ENCODE results near the gene SLC25A52. TPM values are rescaled to one million over a fixed set of nuclear protein-coding genes. Genes with fewer than 3 reads are reported as not detected.
A peak's percentile ranks its signal among the peaks of the same experiment; 100 is the strongest.
"Not testable (repeated sequence)": the region's sequence is repeated elsewhere in the genome, so short reads cannot be mapped to it uniquely, and the experiment has no call there.

Gene SLC25A52
- total RNA-seq, 5 donors from 2014 or later (not counting 1 experiment from before 2014, with no cell fraction given) = not detected

- POLR2A ChIA-PET = no interaction called here
- DNase-seq = no peak
- WGBS (ENCODE audit: insufficient coverage) = 86% methylated on average over 8 of the region's 15 CpGs
- Histone ChIP-seq H3K9me3 (no peaks in the 10 kb centered on the region), H3K4me3 (ENCODE audit: control insufficient read depth in 1 of 2, extremely low read depth in 1 of 2, low read length in 1 of 2) (no peak overlapping the region), H3K4me1 (ENCODE audit: control insufficient read depth in 1 of 2, extremely low read depth in 1 of 2, insufficient read depth in 2 of 2, low read length in 2 of 2) (no peaks in the 10 kb centered on the region), H3K27ac (ENCODE audit: low read length) (no peak overlapping the region), H3K36me3 (ENCODE audit: control insufficient read depth in 2 of 2, extremely low read depth in 1 of 2, insufficient read depth in 1 of 2, low read length in 1 of 2) (no peaks in the 10 kb centered on the region), H3K27me3 (replicated peaks in 1 of 2; ENCODE audit: control insufficient read depth in 2 of 2, extremely low read depth in 1 of 2, insufficient read depth in 2 of 2, low read length in 1 of 2) (peaks cover 0 to 2% of the 10 kb centered on the region in 2 experiments)
- Mint-ChIP-seq H3K27ac (no peak overlapping the region), H3K9me3 (no peaks in the 10 kb centered on the region), H3K36me3 (no peaks in the 10 kb centered on the region), H3K27me3 (peaks cover 0 to 2% of the 10 kb centered on the region in 2 donors), H3K4me3 (no peak overlapping the region), H3K4me1 (no peaks in the 10 kb centered on the region)
- CTCF ChIA-PET = no interaction called here
- no peak for ATAC-seq (replicated peaks in 1 of 4)
Measured at GRCh38 chr18:31744321-31745067, 16.2 kb downstream of the SLC25A52 start.

- H3K36me3 Mint-ChIP-seq; H3K4me1 Mint-ChIP-seq; CTCF ChIA-PET; ATAC-seq (replicated peaks in 1 of 4); H3K27ac ChIP-seq (ENCODE audit: low read length); H3K4me3 Mint-ChIP-seq; POLR2A ChIA-PET; H3K4me1 ChIP-seq (ENCODE audit: control insufficient read depth in 1 of 2, extremely low read depth in 1 of 2, insufficient read depth in 2 of 2, low read length in 2 of 2); H3K9me3 Mint-ChIP-seq; H3K27me3 ChIP-seq (replicated peaks in 1 of 2; ENCODE audit: control insufficient read depth in 2 of 2, extremely low read depth in 1 of 2, insufficient read depth in 2 of 2, low read length in 1 of 2); H3K9me3 ChIP-seq; DNase-seq; H3K4me3 ChIP-seq (ENCODE audit: control insufficient read depth in 1 of 2, extremely low read depth in 1 of 2, low read length in 1 of 2); H3K27me3 Mint-ChIP-seq; H3K36me3 ChIP-seq (ENCODE audit: control insufficient read depth in 2 of 2, extremely low read depth in 1 of 2, insufficient read depth in 1 of 2, low read length in 1 of 2); H3K27ac Mint-ChIP-seq: not testable (repeated sequence)
- no CpG with 5 or more reads among the region's 5 CpGs for WGBS (ENCODE audit: insufficient coverage)
Measured at GRCh38 chr18:31743600-31743999, 17.1 kb downstream of the SLC25A52 start.

GRCh38 chr18:31741097-31741735 lies 19.5 kb downstream of the SLC25A52 start:
- H3K9me3 Mint-ChIP-seq = peaks cover 0 to 7% (median 7%) of the 10 kb centered on the region in 3 donors
- Histone ChIP-seq H3K27ac (ENCODE audit: low read length) (no peak overlapping the region), H3K9me3 (no peaks in the 10 kb centered on the region), H3K4me1 (ENCODE audit: control insufficient read depth in 1 of 2, extremely low read depth in 1 of 2, insufficient read depth in 2 of 2, low read length in 2 of 2) (no peaks in the 10 kb centered on the region), H3K4me3 (ENCODE audit: control insufficient read depth in 1 of 2, extremely low read depth in 1 of 2, low read length in 1 of 2) (no peak overlapping the region), H3K27me3 (replicated peaks in 1 of 2; ENCODE audit: control insufficient read depth in 2 of 2, extremely low read depth in 1 of 2, insufficient read depth in 2 of 2, low read length in 1 of 2) (peaks cover 0 to 2% of the 10 kb centered on the region in 2 experiments), H3K36me3 (ENCODE audit: control insufficient read depth in 2 of 2, extremely low read depth in 1 of 2, insufficient read depth in 1 of 2, low read length in 1 of 2) (no peaks in the 10 kb centered on the region)
- ATAC-seq (replicated peaks in 1 of 4) (peak in 2 of 4 experiments; percentile 26 to 45), DNase-seq (peak in 29 of 35 experiments; percentile 11 to 68 (median 34))
- H3K4me3 Mint-ChIP-seq = no peak overlapping the region
- H3K4me1 Mint-ChIP-seq = no peaks in the 10 kb centered on the region
- ChIA-PET POLR2A (no interaction called here), CTCF (interaction anchor here (0.5 to 1.1 kb wide), 8 partner anchors 8 to 254 kb away, joined by 3 to 6 read pairs (median 4); no protein-coding TSS in a partner anchor)
- WGBS (ENCODE audit: insufficient coverage) = no CpG with 5 or more reads among the region's 4 CpGs
- H3K27me3 Mint-ChIP-seq = peaks cover 0 to 1% of the 10 kb centered on the region in 2 donors
- H3K27ac Mint-ChIP-seq = no peak overlapping the region
- H3K36me3 Mint-ChIP-seq = no peaks in the 10 kb centered on the region

GRCh38 chr18:31740180-31740579 lies 20.5 kb downstream of the SLC25A52 start:
- no peaks in the 10 kb centered on the region for H3K27me3 ChIP-seq (replicated peaks in 1 of 2; ENCODE audit: control insufficient read depth in 2 of 2, extremely low read depth in 1 of 2, insufficient read depth in 2 of 2, low read length in 1 of 2)
- ChIA-PET CTCF (no interaction called here), POLR2A (no interaction called here)
- Mint-ChIP-seq H3K4me1 (no peaks in the 10 kb centered on the region), H3K9me3 (peaks cover 0 to 7% (median 7%) of the 10 kb centered on the region in 3 donors), H3K27me3 (peaks cover 0 to 1% of the 10 kb centered on the region in 2 donors), H3K27ac (no peak overlapping the region), H3K4me3 (no peak overlapping the region), H3K36me3 (no peaks in the 10 kb centered on the region)
- H3K4me1 ChIP-seq (ENCODE audit: control insufficient read depth in 1 of 2, extremely low read depth in 1 of 2, insufficient read depth in 2 of 2, low read length in 2 of 2) = no peaks in the 10 kb centered on the region
- H3K4me3 ChIP-seq (ENCODE audit: control insufficient read depth in 1 of 2, extremely low read depth in 1 of 2, low read length in 1 of 2) = no peak overlapping the region
- H3K36me3 ChIP-seq (ENCODE audit: control insufficient read depth in 2 of 2, extremely low read depth in 1 of 2, insufficient read depth in 1 of 2, low read length in 1 of 2) = no peaks in the 10 kb centered on the region
- DNase-seq (no peak), ATAC-seq (replicated peaks in 1 of 4) (no peak)
- no peak overlapping the region for H3K27ac ChIP-seq (ENCODE audit: low read length)
- WGBS (ENCODE audit: insufficient coverage) = 85% methylated on average over 7 of the region's 9 CpGs
- H3K9me3 ChIP-seq = no peaks in the 10 kb centered on the region

- no CpG with 5 or more reads among the region's 3 CpGs for WGBS (ENCODE audit: insufficient coverage)
- H3K9me3 Mint-ChIP-seq = peaks cover 0 to 7% (median 7%) of the 10 kb centered on the region in 3 donors
- ChIA-PET CTCF (no interaction called here), POLR2A (no interaction called here)
- ATAC-seq (replicated peaks in 1 of 4) (no peak), DNase-seq (no peak)
- no peaks in the 10 kb centered on the region for H3K36me3 Mint-ChIP-seq
- Histone ChIP-seq H3K4me3 (ENCODE audit: control insufficient read depth in 1 of 2, extremely low read depth in 1 of 2, low read length in 1 of 2) (no peak overlapping the region), H3K4me1 (ENCODE audit: control insufficient read depth in 1 of 2, extremely low read depth in 1 of 2, insufficient read depth in 2 of 2, low read length in 2 of 2) (no peaks in the 10 kb centered on the region), H3K27me3 (replicated peaks in 1 of 2; ENCODE audit: control insufficient read depth in 2 of 2, extremely low read depth in 1 of 2, insufficient read depth in 2 of 2, low read length in 1 of 2) (no peaks in the 10 kb centered on the region), H3K36me3 (ENCODE audit: control insufficient read depth in 2 of 2, extremely low read depth in 1 of 2, insufficient read depth in 1 of 2, low read length in 1 of 2) (no peaks in the 10 kb centered on the region), H3K27ac (ENCODE audit: low read length) (no peak overlapping the region), H3K9me3 (no peaks in the 10 kb centered on the region)
- peaks cover 0 to 1% of the 10 kb centered on the region in 2 donors for H3K27me3 Mint-ChIP-seq
- no peaks in the 10 kb centered on the region for H3K4me1 Mint-ChIP-seq
- no peak overlapping the region for H3K27ac Mint-ChIP-seq
- no peak overlapping the region for H3K4me3 Mint-ChIP-seq
Measured at GRCh38 chr18:31739651-31740050, 21.0 kb downstream of the SLC25A52 start.

GRCh38 chr18:31738460-31739407 lies 21.9 kb downstream of the SLC25A52 start:
- H3K27me3 Mint-ChIP-seq = peaks cover 0 to 1% of the 10 kb centered on the region in 2 donors
- Histone ChIP-seq H3K27me3 (replicated peaks in 1 of 2; ENCODE audit: control insufficient read depth in 2 of 2, extremely low read depth in 1 of 2, insufficient read depth in 2 of 2, low read length in 1 of 2) (no peaks in the 10 kb centered on the region), H3K36me3 (ENCODE audit: control insufficient read depth in 2 of 2, extremely low read depth in 1 of 2, insufficient read depth in 1 of 2, low read length in 1 of 2) (no peaks in the 10 kb centered on the region), H3K4me3 (ENCODE audit: control insufficient read depth in 1 of 2, extremely low read depth in 1 of 2, low read length in 1 of 2) (no peak overlapping the region), H3K4me1 (ENCODE audit: control insufficient read depth in 1 of 2, extremely low read depth in 1 of 2, insufficient read depth in 2 of 2, low read length in 2 of 2) (no peaks in the 10 kb centered on the region), H3K27ac (ENCODE audit: low read length) (no peak overlapping the region), H3K9me3 (no peaks in the 10 kb centered on the region)
- DNase-seq (no peak), ATAC-seq (replicated peaks in 1 of 4) (no peak)
- no peak overlapping the region for H3K27ac Mint-ChIP-seq
- peaks cover 0 to 7% (median 7%) of the 10 kb centered on the region in 3 donors for H3K9me3 Mint-ChIP-seq
- WGBS (ENCODE audit: insufficient coverage) = 86% methylated on average over 7 of the region's 11 CpGs
- no peaks in the 10 kb centered on the region for H3K36me3 Mint-ChIP-seq
- ChIA-PET POLR2A (interaction anchor here in 1 of 2 donors (0.6 kb wide), 1 partner anchor 255 kb away, joined by 3 read pairs; no protein-coding TSS in a partner anchor), CTCF (interaction anchor here in 1 of 2 donors (0.7 to 0.8 kb wide), 2 partner anchors 12 to 14 kb away, joined by 3 to 6 read pairs; no protein-coding TSS in a partner anchor)
- H3K4me1 Mint-ChIP-seq = no peaks in the 10 kb centered on the region
- H3K4me3 Mint-ChIP-seq = no peak overlapping the region

Measured in T-cell (primary cell).